Neural progenitor cell (in vitro differentiated cells): ENCODE measurements around the gene ATE1. TPM values are rescaled to one million over a fixed set of nuclear protein-coding genes. Genes with fewer than 3 reads are reported as not detected.

Experiments
- DNase-seq: peaks from one replicate; pipeline ENCODE4 v3.0.0-alpha.2; 2016; ENCODE audit warnings: low spot score
- H2AFZ ChIP-seq: fragments of 200-600 bp; sonication (generic); replicated peaks from 2 replicates; pipeline ENCODE4 v1.6.1; 2016; ENCODE audit warnings: antibody characterized with exemption
- H3F3A ChIP-seq: fragments of 200-600 bp; sonication (generic); 2 replicates; pipeline ENCODE4 v1.6.1; 2016; ENCODE audit warnings: antibody characterized with exemption, low read depth
- H3K27ac ChIP-seq: fragments of 200-600 bp; sonication (generic); 2 replicates; pipeline ENCODE4 v1.5.1; 2016; ENCODE audit warnings: mild to moderate bottlenecking
- H3K27me3 ChIP-seq: fragments of 200-600 bp; sonication (generic); 2 replicates; pipeline ENCODE4 v1.6.1; 2016; ENCODE audit warnings: mild to moderate bottlenecking, moderate library complexity
- H3K36me3 ChIP-seq: fragments of 200-600 bp; sonication (generic); 2 replicates; pipeline ENCODE4 v1.5.1; 2016
- H3K4me1 ChIP-seq: fragments of 200-600 bp; sonication (generic); 2 replicates; pipeline ENCODE4 v1.6.1; 2016; ENCODE audit warnings: mixed run types
- H3K4me2 ChIP-seq: fragments of 200-600 bp; sonication (generic); 2 replicates; pipeline ENCODE4 v1.6.1; 2016
- H3K4me3 ChIP-seq: fragments of 200-600 bp; sonication (generic); 2 replicates; pipeline ENCODE4 v1.5.1; 2016
- H3K79me2 ChIP-seq: fragments of 200-600 bp; sonication (generic); 2 replicates; pipeline ENCODE4 v1.6.1; 2016; ENCODE audit warnings: low read depth
- H3K9ac ChIP-seq: fragments of 200-600 bp; sonication (generic); 2 replicates; pipeline ENCODE4 v1.6.1; 2016
- H3K9me3 ChIP-seq: fragments of 200-600 bp; sonication (generic); 2 replicates; pipeline ENCODE4 v1.5.1; 2016; ENCODE audit warnings: low read depth
- H4K20me1 ChIP-seq: fragments of 200-600 bp; sonication (generic); 2 replicates; pipeline ENCODE4 v1.6.1; 2016; ENCODE audit warnings: low read depth
- H3K27ac Mint-ChIP-seq: 3 replicates; pipeline ENCODE4 v1.8.0; 2021; ENCODE audit warnings: mixed read lengths
- H3K27me3 Mint-ChIP-seq: 2 replicates; pipeline ENCODE4 v1.8.0; 2022; ENCODE audit warnings: low read depth, mild to moderate bottlenecking, inconsistent platforms, moderate library complexity, mixed read lengths; ENCODE audit not compliant: insufficient read depth
- H3K36me3 Mint-ChIP-seq: 3 replicates; pipeline ENCODE4 v1.8.0; 2021; ENCODE audit warnings: mixed read lengths
- H3K4me1 Mint-ChIP-seq: 3 replicates; pipeline ENCODE4 v1.8.0; 2021; ENCODE audit warnings: mixed read lengths
- H3K4me3 Mint-ChIP-seq: 3 replicates; pipeline ENCODE4 v1.8.0; 2021; ENCODE audit warnings: mild to moderate bottlenecking, moderate library complexity, mixed read lengths
- H3K9me3 Mint-ChIP-seq: 3 replicates; pipeline ENCODE4 v1.8.0; 2020; ENCODE audit warnings: mixed read lengths
- CTCF ChIP-seq: fragments of 200-600 bp; sonication (generic); IDR thresholded peaks from 2 replicates; pipeline ENCODE4 v1.5.1; 2017; ENCODE audit warnings: antibody characterized with exemption, mild to moderate bottlenecking
- EZH2 ChIP-seq: fragments of 200-600 bp; sonication (generic); IDR thresholded peaks from 2 replicates; pipeline ENCODE4 v1.6.1; 2017; ENCODE audit warnings: antibody characterized with exemption, mild to moderate bottlenecking, moderate library complexity
- EZH2phosphoT487 ChIP-seq: fragments of 200-600 bp; sonication (generic); IDR thresholded peaks from 2 replicates; pipeline ENCODE4 v1.6.1; 2017; ENCODE audit warnings: antibody characterized with exemption
- total RNA-seq: library from RNA; depleted of rRNA; stranded (reverse); fragments of >200 nt; gene quantifications from 2 replicates; pipeline ENCODE4 v1.2.3, GENCODE V29; 2015; ENCODE audit warnings: low replicate concordance

Gene ATE1
- total RNA-seq, 1 donor from 2014 or later: 57.2 TPM

DNA sequence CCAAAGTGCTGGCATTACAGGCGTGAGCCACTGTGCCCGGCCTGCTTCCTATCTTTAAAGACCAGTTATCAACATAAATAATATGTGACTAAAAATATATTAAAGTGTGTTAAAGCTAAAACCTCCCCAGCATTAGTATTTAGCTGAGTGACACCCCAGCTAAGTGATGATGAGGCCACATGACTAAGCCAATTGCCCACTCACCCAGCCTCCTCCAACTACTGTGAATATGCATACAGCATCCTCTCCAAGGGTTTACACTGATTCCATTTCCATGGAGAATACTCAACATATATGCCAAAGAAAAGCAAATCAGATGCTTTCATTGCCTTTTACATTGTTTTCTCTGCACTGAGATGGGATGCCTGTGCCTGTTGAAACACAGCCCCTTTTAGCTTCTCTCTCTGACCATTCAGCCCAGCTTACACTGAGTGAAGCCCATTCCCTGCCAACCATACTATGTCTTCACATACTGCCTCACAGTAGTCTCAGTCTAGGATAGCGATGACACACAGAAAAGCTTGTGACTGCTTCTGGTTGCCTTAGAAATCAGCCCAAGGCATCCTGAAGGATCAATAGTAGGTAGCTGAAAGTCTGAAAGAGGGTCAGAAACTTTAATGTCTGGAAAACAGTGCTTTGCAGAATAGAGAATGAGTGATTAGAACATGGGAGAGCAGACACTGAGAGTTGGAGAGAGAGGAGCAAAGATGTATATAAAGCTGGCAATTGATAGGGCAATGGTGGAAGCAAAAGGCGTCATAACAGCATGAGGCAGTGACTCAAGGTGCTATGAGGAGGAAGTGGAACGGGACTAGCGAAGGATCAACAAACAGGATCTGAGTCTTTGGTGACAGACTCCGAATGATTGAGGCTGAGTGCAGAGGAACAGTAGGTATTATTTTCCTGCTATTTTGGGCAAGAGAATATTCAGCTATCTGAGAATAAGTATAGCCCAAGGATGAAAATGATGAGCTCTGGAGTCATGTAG is 19.8 kb upstream of the ATE1 start:
- Histone ChIP-seq H3K27me3 (no peaks in the 10 kb centered on the region), H3K9me3 (no peaks in the 10 kb centered on the region), H3K9ac (no peak overlapping the region), H3K79me2 (no peaks in the 10 kb centered on the region), H3K27ac (no peak overlapping the region), H3K4me1 (peaks cover 12% of the 10 kb centered on the region), H3F3A (peaks cover 14% of the 10 kb centered on the region), H2AFZ (no peak overlapping the region), H3K4me2 (no peak overlapping the region), H3K4me3 (no peak overlapping the region), H4K20me1 (no peaks in the 10 kb centered on the region), H3K36me3 (no peaks in the 10 kb centered on the region)
- H3K4me3 Mint-ChIP-seq: no peak overlapping the region
- no peaks in the 10 kb centered on the region for H3K27me3 Mint-ChIP-seq
- TF ChIP-seq EZH2phosphoT487: no peak
- no peak for TF ChIP-seq EZH2
- no peak overlapping the region for H3K27ac Mint-ChIP-seq
- no peak for DNase-seq
- no peaks in the 10 kb centered on the region for H3K9me3 Mint-ChIP-seq
- H3K4me1 Mint-ChIP-seq: peaks cover 12% of the 10 kb centered on the region
- H3K36me3 Mint-ChIP-seq: peaks cover 9% of the 10 kb centered on the region

DNA sequence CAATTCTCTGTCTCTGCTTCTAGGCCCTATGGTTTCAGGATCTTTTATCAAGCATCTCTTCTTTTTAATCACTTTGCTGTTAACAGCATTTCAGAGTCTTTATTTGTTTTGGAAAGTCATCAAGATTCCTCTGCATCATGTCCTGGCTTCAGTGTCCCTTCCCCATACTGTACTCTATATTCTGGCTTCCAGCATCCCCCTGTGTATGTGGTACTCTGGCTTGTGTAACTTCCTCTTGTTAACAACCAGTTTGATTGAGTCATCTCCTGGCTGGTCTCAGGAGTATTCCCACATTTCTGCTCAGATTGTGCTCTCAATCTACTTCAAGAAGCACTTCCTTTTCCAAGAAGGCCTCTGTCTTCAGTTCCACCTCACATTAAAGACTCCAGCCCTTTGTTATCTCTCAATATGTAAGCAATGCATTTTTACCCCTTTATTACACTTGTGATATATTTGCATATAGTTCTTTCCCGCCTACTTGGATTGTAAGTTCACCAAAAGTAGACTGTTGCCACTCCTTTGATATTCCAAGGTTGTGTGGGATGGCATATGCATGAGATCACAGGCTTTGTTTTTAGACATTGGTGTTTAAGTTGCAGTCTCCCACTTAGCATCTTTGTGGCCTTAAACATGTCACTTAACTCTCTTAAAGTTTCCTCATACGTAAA is 15.1 kb upstream of the ATE1 start:
- Histone ChIP-seq H3K4me3 (no peak overlapping the region), H3K9ac (no peak overlapping the region), H3K79me2 (no peaks in the 10 kb centered on the region), H3K27me3 (no peaks in the 10 kb centered on the region), H2AFZ (no peak overlapping the region), H3K4me2 (no peak overlapping the region), H4K20me1 (no peaks in the 10 kb centered on the region), H3K9me3 (no peaks in the 10 kb centered on the region), H3K4me1 (no peaks in the 10 kb centered on the region), H3F3A (peaks cover 5% of the 10 kb centered on the region), H3K36me3 (no peaks in the 10 kb centered on the region), H3K27ac (no peak overlapping the region)
- Mint-ChIP-seq H3K27ac (no peak overlapping the region), H3K9me3 (peaks cover 5% of the 10 kb centered on the region), H3K27me3 (peaks cover 2% of the 10 kb centered on the region), H3K4me3 (no peak overlapping the region), H3K4me1 (no peaks in the 10 kb centered on the region), H3K36me3 (peaks cover 10% of the 10 kb centered on the region)
- TF ChIP-seq CTCF: no peak
- no peak for DNase-seq

GRCh38 chr10:121941532-121941931 is 13.7 kb upstream of the ATE1 start:
- Histone ChIP-seq H4K20me1 (no peaks in the 10 kb centered on the region), H3K79me2 (no peaks in the 10 kb centered on the region), H3K9me3 (no peaks in the 10 kb centered on the region), H2AFZ (no peak overlapping the region), H3F3A (no peaks in the 10 kb centered on the region), H3K27ac (no peak overlapping the region), H3K4me3 (no peak overlapping the region), H3K4me2 (no peak overlapping the region), H3K27me3 (no peaks in the 10 kb centered on the region), H3K9ac (no peak overlapping the region), H3K4me1 (no peaks in the 10 kb centered on the region), H3K36me3 (no peaks in the 10 kb centered on the region)
- Mint-ChIP-seq H3K27me3 (peaks cover 2% of the 10 kb centered on the region), H3K9me3 (peaks cover 9% of the 10 kb centered on the region), H3K4me1 (no peaks in the 10 kb centered on the region), H3K4me3 (no peak overlapping the region), H3K36me3 (peaks cover 12% of the 10 kb centered on the region), H3K27ac (no peak overlapping the region)
- TF ChIP-seq EZH2 (no peak), EZH2phosphoT487 (no peak), CTCF (no peak)
- DNase-seq: no peak

DNA sequence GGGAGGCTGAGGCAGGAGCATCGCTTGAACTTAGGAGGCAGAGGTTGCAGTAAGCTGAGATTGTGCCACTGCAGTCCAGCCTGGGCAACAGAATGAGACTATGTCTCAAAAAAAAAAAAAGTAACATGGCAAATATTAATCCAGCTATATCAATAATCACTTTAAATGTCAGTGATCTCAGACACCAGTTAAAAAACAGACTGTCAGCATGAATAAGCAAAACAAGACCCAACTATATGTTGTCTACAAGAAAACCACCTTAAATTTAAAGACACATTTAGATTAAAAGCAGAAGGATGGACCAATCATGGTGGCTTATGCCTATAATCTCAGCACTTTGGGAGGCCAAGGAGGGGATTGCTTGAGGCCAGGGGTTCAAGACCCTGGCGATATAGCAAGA is 8.5 kb upstream of the ATE1 start:
- H3K9ac ChIP-seq: no peak overlapping the region
- H2AFZ ChIP-seq: no peak overlapping the region
- TF ChIP-seq CTCF (no peak), EZH2 (no peak)
- no peaks in the 10 kb centered on the region for H3K4me1 ChIP-seq
- H3K36me3 ChIP-seq: no peaks in the 10 kb centered on the region
- no peak overlapping the region for H3K4me2 ChIP-seq
- H3K27me3 ChIP-seq: no peaks in the 10 kb centered on the region
- Mint-ChIP-seq H3K4me3 (no peak overlapping the region), H3K9me3 (peaks cover 9% of the 10 kb centered on the region), H3K27ac (no peak overlapping the region), H3K4me1 (peaks cover 3% of the 10 kb centered on the region), H3K27me3 (peaks cover 4% of the 10 kb centered on the region), H3K36me3 (peaks cover 32% of the 10 kb centered on the region)
- H3K9me3 ChIP-seq: no peaks in the 10 kb centered on the region
- H3K27ac ChIP-seq: no peak overlapping the region
- DNase-seq: no peak
- no peak overlapping the region for H3K4me3 ChIP-seq
- peaks cover 5% of the 10 kb centered on the region for H3F3A ChIP-seq
- no peaks in the 10 kb centered on the region for H4K20me1 ChIP-seq
- H3K79me2 ChIP-seq: no peaks in the 10 kb centered on the region
